Measurements from ENCODE around the gene PXT1.
"Not testable (repeated sequence)": the region's sequence is repeated elsewhere in the genome, so short reads cannot be mapped to it uniquely, and the experiment has no call there.

The PXT1 gene

DNA sequence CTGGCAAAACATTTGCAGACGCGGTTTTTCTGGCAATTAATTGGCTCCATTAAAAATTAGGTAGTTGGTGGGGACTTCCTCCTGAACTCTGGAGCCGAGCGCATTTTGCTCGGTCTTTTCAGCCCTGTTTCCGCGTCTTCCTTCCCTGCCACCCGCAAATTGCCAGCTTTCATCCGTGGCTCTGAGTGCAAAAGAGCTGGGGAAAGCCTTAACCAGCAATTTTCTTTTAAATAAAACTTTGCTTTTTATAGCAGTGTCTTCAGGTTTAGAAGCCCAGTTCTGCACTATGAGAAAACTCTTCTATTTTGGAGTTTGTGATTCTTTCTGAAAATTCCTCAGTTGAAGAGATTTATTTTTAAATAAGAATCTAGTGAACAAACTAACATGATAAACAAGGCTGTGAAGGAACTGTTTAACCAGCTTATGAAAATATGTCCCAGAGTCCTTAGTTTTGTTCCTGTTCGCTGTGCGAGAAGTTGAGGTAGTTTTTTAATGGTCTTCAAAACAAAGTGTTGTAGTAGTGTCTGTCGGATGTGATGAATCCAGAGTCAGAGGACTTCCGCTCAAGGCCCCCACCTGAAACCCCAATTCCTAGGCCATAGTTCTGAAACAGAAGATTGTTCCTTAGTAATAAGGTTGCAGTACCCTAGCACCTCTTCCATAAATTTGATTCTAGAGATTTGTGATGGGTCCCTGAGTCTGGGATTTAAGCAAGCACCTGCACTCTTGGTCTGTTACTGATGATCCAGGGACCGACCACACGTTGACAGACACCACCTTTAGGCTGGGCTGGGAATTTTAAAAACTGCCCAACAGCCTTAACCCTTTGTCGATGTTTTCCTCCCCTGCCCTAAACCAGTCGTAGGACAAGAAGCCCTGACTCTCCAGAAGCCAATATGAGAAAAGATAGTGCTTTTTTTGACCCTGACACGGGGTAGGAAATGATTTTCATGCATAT is 1.1 kb upstream of the PXT1 start:
- no peak for DNase-seq

DNA sequence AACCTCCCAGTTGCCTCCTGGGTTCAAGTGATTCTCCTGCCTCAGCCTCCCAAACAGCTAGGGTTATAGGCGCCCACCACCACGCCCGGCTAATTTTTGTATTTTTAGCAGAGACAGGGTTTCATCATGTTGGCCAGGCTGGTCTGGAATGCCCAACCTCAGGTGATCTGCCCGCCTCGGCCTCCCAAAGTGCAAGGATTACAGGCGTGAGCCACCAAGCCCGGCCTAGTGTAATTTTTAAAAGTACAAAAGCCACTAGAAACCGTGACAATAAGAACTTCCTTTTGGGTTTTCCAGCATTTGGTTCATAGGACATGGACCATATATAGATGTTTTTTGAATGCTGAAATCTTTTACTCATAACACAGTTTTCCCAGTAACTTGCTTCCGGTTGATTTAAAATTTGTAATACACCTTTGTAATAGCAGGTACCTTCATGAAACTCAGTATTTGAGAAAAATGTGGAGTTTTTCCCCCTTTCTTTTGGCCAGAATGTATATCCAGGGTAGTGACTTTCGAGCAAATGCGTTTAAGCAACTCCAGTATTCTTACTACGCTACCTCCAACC is 467 bp downstream of the PXT1 start:
- DNase-seq, result no peak

DNA sequence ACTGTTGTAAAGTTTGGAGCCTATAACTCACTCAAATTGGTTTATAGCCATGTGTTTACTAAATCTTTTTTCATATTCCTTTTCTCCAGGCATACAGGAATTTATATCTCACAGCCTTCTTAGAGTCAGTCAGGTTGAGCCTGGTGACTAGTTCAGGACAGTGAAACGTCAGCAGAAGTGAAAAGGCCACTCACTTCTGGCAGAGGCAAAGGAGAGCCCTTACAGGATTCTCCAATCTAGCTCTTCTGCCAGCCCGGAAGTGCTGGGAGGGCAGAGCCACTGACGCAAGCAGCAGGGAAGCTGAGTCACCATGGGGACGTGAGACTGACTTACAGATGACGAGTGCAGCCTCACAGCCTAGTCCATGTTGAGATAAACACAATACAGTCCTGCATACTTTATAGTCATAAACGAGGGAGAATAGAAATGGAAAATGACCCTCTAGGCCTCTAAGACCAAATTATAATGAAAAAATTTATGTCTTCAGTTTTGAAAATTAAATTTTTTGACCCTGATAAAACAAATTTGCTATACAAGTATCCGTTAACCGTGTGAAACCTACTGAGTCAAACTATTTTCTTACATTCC is 1.3 kb downstream of the PXT1 start:
- DNase-seq, result peak; percentile 92

DNA sequence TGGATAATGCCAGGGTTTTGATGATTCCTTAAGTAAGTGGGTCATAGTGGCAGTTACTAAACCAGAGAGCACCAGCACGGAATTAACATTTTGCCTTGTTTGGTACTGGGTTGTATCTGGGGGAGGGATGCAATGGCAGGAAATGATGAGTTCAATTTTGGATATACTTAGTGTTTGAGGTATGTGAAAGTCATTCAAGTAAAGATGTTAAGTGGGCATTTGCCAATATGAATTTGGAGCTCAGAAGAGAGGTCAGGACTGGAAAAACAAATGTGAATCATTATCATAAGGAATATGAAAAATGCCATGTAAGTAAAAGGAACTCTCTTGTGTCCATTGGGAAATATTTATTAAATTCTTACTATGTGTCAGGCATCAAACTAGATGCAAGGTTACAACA is 6.2 kb downstream of the PXT1 start:
- DNase-seq, result no peak

DNA sequence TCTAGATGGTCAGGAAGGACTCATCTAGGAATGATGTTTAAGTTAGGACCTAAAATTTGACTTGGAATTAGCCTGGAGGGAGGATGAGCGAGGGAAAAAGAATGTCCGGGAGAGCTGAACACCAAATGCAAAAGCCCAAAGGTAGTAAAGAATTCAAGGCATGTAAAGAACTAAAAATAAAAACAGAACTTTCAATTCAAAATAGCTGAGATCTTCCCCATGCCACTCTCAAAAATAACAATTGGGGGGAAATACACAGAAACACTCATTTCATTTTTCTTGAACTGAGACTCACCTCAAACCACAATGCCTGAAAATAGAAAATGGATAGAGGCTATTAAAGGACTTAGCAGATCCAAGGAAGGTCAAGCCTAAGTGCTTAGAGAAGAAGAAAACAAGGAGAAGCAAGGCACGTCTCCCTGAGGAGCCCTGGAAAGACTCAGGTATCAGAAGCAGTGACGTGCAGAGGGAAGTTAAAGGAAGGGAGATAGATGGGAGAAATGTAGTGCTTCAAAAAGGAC is 10.4 kb downstream of the PXT1 start:
- DNase-seq, result no peak

DNA sequence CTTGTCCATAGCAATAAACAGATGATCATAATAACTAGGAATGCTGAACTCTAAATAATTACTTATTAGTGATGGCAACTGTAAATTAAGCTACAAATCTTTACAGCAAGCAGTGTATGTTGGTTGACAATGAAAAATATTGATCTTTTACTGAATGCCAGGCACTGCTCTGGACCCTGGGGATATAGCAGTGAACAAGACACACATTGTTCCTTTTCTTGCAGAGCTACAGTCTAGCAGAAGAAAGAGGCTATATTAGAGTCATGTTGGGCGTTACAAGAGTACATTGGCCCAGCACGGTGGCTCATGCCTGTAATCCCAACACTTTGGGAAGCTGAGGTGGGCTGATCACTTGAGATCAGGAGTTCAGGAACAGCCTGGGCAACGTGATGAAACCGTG is 11.5 kb downstream of the PXT1 start:
- no peak for DNase-seq

DNA sequence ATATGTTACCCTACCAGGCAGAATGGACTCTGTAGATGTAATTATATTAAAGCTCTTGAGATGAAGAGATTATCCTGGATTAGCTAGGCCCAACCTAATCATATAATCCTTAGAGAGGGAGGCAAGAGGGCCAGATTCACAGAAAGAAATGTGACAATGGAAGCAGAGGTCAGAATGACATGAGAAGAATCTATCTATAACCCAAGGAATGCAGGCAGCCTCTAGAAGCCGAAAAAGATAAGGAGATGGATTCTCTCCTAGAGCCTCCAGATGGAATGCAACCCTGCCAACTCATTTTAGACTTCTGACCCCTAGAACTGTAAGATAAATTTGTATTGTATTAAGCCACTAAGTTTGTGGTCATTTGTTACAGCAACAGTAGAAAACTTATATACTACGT is 12.3 kb downstream of the PXT1 start:
- DNase-seq, result no peak

DNA sequence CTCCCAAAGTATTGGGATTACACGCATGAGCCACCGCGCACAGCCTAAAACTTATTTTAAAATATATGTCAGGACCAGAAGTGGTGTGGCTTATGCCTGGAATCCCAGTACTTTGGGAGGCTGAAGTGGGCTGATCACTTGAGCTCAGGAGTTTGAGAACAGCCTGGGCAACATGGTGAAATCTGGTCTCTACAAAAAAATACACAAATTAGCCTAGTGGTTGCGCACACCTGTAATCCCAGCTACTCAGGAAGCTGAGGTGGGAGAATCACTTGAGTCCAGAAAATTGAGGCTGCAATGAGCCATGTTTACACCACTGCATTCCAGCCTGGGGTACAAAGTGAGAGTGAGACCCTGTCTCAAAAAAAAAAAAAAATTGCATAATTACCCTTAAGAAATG is 13.7 kb downstream of the PXT1 start:
- no peak for DNase-seq

DNA sequence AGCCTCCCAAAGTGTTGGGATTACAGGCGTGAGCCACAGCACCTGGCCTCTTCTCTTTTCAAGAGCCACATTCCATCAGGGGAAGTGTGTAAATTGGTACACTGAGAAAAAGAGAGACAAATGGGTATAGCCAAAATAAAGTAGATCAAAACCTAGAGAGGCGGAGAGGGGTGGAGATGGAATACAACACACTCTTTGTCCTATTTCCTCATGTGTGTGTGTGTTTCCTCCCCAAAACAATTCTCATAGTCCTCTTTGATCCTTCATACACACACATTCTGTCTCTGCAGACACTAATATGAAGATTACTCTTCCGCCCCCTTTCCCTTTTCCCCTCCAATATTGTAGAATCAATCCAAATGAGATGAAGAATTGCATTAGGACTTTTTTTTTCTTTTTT is 16.0 kb downstream of the PXT1 start:
- no peak for DNase-seq

DNA sequence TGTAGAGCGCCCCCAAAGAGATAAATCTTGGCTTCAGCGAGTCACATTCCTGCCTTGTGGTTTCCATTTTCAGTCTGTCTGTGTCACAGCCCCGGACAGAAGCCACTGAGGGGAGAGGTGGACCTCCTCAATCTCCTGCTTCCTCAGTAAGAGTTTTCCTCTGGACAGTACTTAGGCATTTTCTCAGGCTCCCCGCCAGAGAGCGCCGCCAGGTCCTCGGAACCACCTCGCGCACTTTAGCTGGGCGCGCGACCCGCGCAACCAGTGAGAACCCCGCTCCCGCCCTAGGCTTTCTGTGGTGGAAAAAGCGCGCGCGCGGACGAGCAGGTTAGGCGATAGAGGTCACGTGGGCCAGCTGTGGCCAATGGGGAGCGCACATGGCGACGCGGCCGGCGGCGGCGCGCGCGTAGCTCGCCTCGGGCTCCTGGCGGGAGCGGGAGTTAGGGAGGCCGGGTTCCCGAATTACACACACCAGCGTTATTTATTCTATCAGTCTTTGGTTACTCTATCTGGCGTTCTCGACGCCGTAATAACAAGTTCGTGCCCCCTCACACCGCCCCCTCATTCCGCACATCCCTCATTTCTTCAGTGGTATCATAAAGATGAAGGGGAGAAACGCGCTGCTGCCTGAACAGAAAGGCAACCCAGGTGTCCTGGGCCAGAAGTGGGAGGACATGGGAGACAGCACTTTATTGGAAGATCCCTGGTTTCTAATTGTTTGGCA is 19.4 kb downstream of the PXT1 start:
- peak; percentile 97 for DNase-seq

DNA sequence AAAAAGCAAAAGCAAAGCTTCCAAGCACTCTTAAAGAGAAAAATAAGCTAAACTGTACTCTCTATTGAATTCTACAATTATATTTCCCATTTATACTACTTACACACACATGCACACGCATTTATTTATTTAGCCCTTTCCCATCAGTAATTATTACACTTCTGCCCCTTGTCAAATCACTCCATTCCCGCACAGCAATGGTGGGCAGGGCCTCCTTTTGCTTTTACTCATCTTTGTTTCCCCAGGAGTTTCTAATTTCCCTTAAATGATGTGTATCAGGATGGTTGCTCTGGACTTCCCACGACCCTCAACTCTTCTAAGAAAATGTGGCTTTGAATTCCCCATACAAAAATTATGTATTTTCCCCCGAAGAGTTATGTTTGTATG is 19.9 kb downstream of the PXT1 start:
- DNase-seq, result no peak

DNA sequence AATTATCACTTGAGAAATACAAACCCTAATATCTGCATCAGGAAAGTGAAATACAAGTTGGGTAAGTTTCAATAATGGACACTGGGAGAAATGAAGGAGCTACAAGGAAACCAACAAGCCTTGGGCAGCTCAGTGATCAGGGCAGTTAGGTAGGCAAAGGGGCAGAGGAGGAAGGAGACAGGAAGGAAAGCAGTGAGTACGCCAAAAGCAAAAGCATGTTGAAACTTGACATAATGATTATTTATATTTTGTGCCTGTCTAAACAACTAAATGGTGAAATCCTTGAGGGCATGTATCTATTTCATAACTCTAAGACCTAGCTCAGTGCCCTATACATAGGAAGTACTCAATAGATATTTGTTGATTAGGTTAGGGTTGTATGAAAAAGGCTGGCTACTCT is 23.3 kb downstream of the PXT1 start:
- no peak for DNase-seq

DNA sequence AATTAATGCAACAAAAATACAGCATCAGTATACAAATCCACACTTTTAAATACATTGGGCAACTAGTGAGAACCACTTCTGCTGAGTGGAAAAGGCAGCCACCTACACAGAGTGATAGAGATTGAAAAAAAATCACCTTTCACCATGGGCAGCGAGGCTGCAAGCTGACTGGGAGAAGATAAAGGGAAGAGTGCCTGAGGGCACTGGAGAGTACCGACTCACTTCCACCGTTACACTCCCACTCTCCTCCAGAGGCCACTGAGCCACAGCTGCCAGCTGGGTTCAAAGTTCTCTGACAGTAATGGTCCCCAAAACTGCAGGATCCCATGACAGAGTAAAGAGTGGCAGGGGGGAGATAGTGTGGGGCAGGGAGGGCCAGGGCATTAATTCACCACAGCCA is 24.1 kb downstream of the PXT1 start:
- DNase-seq, result no peak

DNA sequence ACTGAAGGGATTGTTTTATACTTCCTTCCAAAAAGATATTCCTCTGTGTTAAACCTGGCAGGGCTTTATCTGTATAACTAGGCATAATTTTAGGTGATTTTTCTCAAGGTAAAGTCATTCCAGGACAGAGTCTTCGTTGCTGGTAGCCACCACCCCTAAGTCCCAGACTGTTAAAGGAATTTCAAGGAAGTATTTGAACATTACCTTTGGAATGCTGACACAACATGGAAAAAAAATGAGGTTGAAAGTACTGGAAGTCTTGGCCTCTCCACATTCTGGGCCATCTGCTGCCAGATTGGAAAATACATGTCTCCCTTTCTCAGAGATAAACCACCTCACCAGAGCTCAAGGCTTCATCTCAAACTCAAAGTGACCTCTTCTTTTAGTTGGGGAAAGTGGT is 28.2 kb downstream of the PXT1 start:
- no peak for DNase-seq

DNA sequence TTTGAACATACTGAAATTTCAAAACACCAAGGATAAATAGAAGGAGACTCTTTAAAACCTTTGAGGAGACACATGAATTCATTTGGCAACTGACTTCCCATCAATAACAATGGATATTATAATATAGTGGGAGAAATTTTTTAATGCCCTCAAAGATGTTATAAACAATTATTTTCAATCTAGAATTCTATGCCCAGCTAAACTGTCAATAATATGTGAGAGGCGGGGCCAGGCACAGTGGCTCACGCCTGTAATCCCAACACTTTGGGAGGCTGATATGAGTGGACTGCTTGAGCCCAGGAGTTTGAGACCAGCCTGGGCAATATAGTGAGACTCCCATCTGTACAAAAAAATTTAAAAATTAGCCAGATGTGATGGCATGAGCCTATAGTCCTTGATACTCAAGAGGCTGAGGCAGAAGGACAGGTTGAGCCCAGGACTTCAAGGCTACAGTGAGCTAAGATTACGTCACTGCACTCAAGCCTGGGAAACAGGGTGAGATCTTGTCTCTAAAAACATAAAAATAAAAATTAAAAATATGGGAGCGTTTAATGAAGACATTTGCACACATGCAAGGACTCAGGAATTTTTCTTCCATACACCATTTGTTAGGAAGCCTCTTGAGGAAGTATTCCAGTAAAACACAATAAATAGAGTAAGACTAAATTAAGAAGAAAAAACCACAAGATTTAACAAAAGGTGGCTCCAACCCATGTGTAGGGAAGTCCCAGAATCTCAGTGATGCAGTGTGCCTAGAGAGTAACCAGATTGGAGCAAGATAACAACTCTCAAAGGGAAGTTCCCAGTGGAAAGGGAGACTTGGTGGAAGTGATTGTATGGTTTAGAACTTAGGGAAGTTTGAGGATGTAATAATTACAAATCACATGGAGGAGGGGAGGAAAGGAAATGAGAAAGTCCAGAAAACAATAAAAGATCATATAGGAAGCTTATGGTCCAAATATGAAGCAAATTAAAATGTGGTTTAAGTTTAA is 28.9 kb downstream of the PXT1 start:
- DNase-seq, result no peak

DNA sequence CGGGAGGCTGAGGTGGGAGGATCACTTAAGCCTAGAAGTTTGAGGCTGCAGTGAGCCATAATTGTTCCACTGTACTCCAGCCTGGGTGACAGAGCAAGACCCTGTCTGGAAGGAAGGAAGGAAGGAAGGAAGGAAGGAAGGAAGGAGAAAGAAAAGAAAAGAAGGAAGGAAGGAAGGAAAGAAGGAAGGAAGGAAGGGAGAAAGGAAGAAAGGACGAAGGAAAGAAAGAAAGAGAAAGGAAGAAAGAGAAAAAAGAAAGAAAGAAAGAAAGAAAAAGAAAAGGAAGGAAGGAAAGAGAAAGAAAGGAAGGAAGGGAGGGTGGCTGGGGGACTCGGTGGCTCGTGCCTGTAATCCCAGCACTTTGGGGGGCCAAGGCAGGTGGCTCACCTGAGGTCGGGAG is 32.9 kb downstream of the PXT1 start:
- DNase-seq, result not testable (repeated sequence)

DNA sequence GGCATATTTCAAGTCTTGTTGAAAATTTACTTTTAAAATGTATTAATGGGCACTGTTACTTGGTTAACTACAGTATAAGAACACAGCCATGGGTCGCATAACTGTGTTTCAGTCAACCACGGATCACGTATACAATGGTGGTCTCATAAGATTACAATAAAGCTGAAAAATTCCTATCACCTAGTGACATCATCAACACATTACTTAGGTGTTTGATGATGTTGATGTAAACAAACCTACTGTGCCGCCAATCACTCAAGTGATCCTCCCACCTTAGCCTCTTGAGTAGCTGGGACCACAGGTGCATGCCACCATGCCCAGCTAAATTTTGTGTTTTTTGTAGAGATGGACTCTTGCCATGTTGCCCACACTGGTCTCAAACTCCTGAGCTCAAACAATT is 38.5 kb downstream of the PXT1 start:
- DNase-seq, result no peak

DNA sequence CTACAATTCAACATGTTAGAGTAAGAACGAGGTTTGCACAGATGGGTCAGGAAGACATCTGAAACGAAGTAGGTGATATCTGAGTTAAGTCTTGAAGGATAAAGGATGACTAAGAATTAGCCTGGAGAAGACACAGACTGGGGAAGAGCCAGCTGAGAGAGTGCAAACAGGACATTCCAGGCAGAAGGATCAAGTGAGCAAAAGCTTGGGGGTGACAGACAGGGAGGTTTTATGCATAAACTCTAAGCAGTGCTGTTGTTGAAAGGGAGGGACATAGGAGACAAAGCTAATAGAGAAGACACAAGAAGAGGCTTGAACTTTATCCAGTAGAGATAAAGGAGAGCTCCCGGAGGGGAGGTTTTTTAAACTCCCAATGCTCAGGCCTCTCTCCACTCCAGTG is 40.2 kb downstream of the PXT1 start:
- no peak for DNase-seq

DNA sequence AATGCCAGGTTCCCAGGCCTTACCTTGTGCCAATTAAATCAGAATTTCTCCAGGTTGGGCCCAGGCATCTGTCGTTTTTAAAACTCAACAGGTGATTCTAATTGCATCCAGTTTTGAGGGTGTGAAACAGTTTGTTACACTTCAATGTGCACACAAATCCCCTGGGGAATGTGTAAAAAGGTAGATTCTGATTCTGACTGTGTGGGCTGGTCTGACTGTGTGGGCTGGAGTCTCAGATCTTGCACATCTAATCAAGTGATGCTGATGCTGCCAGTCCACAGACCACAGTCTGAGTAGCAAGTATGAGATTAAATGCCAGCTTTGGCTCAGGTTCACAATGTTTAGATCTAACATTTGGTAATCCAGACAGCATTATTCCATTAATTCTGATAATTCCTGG is 42.7 kb downstream of the PXT1 start:
- DNase-seq, result no peak

DNA sequence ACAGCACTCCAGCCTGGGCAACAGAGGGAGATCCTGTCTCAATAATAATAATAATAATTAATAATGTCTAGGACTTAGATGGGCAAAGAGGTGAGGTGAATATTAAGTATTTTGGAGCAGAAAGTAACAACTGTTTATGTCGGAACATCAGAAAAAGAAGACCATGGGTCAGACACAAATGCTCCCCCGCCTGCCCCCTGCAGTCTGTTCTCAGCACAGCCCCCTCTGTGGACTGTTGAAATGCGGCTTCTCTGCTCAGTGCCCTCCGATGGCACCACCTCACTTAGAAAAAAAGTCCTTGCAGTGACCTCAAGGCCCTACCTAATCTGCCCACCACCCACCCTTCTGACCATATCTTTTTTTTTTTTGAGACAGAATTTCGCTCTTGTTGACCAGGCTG is 50.0 kb downstream of the PXT1 start:
- DNase-seq, result no peak

DNA sequence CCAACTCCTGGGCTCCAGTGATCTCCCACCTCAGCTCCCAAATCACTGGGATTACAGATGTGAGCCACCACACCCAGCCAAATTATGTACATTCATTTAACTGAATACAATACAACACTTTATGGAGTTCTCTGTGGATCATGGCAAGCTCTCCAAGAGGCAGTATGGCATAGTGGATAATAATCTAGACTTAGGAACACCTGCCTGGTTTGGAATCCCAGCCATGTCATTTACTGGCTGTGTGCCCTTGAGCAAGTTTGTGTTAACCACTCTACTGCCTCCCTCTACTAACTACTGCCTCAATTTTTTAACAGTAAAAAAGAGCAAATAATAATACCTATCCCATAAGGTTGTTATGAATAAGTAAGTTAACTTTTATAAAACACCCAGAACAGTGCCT is 53.3 kb downstream of the PXT1 start:
- no peak for DNase-seq
